AG09319 (cell line): ENCODE measurements around the gene RIMS3.
"Not testable (repeated sequence)": the region's sequence is repeated elsewhere in the genome, so short reads cannot be mapped to it uniquely, and the experiment has no call there.

Source experiments
- DNase-seq: peaks from one replicate; pipeline ENCODE4 v3.0.0-alpha.2; 2010; ENCODE audit warnings: low read depth; ENCODE audit errors: extremely low read depth
- TF ChIP-seq, protein P1 (sequence below): IDR thresholded peaks from 2 replicates; pipeline ENCODE4 v1.5.1; 2011; ENCODE audit warnings: low read depth, mild to moderate bottlenecking, inconsistent platforms, low read length, moderate library complexity

The RIMS3 gene

DNA sequence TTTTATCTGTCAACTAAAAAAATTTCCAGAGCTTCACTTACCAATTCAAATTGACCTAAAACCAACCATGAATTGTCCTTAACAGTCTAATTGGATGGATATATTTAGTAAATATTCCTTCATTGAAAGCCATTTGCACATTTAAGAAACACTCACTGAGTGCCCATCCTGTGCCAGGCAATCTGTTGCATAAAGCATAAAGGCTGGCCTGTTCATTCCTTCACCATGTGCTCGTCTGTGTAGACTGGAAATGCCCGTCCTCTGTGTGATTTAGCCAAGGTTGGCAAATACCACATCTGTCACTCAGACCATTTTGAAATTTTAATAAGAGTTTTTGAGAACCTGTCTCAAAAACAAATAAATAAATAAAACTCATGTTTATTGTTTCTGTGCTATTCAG, 76.9 kb downstream of the RIMS3 start:
- no peak for DNase-seq
- TF ChIP-seq, protein P1, sequence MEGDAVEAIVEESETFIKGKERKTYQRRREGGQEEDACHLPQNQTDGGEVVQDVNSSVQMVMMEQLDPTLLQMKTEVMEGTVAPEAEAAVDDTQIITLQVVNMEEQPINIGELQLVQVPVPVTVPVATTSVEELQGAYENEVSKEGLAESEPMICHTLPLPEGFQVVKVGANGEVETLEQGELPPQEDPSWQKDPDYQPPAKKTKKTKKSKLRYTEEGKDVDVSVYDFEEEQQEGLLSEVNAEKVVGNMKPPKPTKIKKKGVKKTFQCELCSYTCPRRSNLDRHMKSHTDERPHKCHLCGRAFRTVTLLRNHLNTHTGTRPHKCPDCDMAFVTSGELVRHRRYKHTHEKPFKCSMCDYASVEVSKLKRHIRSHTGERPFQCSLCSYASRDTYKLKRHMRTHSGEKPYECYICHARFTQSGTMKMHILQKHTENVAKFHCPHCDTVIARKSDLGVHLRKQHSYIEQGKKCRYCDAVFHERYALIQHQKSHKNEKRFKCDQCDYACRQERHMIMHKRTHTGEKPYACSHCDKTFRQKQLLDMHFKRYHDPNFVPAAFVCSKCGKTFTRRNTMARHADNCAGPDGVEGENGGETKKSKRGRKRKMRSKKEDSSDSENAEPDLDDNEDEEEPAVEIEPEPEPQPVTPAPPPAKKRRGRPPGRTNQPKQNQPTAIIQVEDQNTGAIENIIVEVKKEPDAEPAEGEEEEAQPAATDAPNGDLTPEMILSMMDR = no peak

DNA sequence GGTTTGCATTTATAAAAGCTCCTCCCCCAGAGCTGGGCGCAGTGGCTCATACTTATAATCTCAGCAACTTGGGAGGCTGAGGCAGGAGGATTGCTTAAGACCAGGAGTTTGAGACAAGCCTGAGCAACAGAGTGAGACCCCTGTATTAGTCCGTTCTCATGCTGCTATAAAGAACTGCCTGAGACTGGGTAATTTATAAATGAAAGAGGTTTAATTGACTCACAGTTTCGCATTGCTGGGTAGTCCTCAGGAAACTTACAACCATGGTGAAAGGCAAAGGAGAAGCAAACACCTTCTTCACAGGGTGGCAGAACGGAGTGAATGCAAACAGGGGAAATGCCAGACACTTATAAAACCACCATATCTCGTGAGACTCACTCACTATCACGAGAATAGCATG, 81.5 kb downstream of the RIMS3 start:
- TF ChIP-seq, protein P1 = no peak
- DNase-seq = no peak

DNA sequence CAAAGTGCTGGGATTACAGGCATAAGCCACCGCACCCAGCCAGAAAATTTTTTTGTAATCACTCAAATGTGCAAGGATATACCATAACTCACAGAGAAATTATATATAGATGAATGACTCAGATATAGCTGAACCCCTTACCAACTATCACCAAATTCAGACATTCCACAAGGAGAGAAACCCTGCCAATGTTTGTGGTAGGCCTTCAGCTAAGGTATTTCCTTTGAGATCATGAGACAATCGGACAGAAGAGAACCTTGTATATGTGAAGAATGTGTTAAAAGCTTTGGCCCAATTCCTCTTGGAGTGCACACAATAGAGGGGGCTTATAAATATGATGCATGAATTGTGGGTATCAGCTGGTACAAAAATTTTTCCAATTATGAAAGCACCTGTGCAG, 83.4 kb downstream of the RIMS3 start:
- TF ChIP-seq, protein P1 = no peak
- DNase-seq = no peak

DNA sequence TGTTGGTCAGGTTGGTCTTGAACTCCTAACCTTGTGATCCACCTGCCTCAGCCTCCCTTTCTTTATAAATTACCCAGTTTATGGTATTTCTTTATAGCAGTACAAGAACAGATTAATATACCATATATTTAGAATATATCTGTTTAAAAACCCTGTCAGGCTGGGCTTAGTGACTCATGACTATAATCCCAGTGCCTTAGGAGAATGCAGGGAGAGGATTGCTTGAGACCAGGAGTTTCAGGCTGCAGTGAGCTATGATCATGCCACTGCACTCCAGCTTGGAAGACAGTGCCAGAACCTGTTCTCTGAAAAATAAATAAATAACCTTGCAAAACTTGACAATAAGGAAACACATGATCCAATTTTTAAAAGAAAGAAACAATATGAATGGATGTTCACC, 90.1 kb downstream of the RIMS3 start:
- no peak for DNase-seq

DNA sequence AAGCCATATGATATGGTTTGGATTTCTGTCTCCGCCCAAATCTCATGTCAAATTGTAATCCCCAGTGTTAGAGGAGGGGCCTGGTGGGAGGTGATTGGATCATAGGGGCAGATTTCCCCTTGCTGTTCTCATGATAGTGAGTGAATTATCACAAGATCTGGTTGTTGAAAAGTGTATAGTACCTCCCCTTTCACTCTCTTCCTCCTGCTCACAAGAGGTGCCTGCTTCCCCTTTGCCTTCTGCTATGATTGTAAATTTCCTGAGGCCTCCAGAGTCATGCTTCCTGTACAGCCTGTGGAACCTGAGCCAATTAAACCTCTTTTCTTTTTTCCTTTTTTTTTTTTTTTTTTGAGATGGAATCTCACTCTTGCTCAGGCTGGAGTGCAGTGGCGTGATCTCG, 90.7 kb downstream of the RIMS3 start:
- DNase-seq = not testable (repeated sequence)

More for the DNA sequence above, 90.1 kb downstream of the RIMS3 start:
- TF ChIP-seq, protein P1 = no peak
